Fibroblast of pulmonary artery (primary cell): ENCODE results near the gene TDRD9.

Experiments
- DNase-seq: peaks from one replicate; pipeline ENCODE4 v3.0.0-alpha.2; 2010; ENCODE audit warnings: low read depth
- H3K4me3 ChIP-seq: replicated peaks from 2 replicates; pipeline ENCODE4 v1.5.1; 2011; ENCODE audit warnings: low read depth, mild to moderate bottlenecking, control low read depth, low read length, moderate library complexity
- TF ChIP-seq, protein P1 (sequence below): IDR thresholded peaks from 2 replicates; pipeline ENCODE4 v1.5.1; 2011; ENCODE audit warnings: mild to moderate bottlenecking, control low read depth, low read length, inconsistent platforms; ENCODE audit errors: missing control alignments

Gene TDRD9

GRCh38 chr14:104016873-104017650, 88.8 kb downstream of the TDRD9 start:
- H3K4me3 ChIP-seq = no peak overlapping the region
- TF ChIP-seq, protein P1, sequence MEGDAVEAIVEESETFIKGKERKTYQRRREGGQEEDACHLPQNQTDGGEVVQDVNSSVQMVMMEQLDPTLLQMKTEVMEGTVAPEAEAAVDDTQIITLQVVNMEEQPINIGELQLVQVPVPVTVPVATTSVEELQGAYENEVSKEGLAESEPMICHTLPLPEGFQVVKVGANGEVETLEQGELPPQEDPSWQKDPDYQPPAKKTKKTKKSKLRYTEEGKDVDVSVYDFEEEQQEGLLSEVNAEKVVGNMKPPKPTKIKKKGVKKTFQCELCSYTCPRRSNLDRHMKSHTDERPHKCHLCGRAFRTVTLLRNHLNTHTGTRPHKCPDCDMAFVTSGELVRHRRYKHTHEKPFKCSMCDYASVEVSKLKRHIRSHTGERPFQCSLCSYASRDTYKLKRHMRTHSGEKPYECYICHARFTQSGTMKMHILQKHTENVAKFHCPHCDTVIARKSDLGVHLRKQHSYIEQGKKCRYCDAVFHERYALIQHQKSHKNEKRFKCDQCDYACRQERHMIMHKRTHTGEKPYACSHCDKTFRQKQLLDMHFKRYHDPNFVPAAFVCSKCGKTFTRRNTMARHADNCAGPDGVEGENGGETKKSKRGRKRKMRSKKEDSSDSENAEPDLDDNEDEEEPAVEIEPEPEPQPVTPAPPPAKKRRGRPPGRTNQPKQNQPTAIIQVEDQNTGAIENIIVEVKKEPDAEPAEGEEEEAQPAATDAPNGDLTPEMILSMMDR = no peak
- DNase-seq = no peak

GRCh38 chr14:104019029-104019428, 90.8 kb downstream of the TDRD9 start:
- H3K4me3 ChIP-seq = no peak overlapping the region
- no peak for DNase-seq
- TF ChIP-seq, protein P1 = no peak

DNA sequence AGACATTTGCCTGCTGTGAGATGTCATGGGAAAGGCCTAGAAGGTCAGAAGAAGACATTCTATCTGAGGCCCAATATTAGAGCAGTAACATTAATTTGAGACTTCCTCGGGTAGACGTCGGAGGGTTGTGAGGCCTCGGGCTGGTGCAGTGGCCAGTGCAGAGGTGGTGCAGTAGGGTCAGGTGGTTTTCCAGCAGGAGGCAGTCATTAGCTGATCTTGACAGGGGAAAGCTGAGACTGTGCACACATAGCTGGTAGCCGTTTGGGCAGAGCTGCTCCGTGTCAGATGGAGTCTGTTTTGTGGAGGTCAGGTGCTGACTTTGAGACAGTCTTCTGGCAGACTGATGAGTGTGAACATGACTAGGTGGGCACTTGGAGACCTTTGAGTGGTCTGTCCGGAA, 91.5 kb downstream of the TDRD9 start:
- no peak for DNase-seq

GRCh38 chr14:104020471-104020870, 92.2 kb downstream of the TDRD9 start:
- TF ChIP-seq, protein P1 = no peak
- no peak for DNase-seq
- no peak overlapping the region for H3K4me3 ChIP-seq

More for the DNA sequence above, 91.5 kb downstream of the TDRD9 start:
- no peak overlapping the region for H3K4me3 ChIP-seq
- TF ChIP-seq, protein P1 = no peak

DNA sequence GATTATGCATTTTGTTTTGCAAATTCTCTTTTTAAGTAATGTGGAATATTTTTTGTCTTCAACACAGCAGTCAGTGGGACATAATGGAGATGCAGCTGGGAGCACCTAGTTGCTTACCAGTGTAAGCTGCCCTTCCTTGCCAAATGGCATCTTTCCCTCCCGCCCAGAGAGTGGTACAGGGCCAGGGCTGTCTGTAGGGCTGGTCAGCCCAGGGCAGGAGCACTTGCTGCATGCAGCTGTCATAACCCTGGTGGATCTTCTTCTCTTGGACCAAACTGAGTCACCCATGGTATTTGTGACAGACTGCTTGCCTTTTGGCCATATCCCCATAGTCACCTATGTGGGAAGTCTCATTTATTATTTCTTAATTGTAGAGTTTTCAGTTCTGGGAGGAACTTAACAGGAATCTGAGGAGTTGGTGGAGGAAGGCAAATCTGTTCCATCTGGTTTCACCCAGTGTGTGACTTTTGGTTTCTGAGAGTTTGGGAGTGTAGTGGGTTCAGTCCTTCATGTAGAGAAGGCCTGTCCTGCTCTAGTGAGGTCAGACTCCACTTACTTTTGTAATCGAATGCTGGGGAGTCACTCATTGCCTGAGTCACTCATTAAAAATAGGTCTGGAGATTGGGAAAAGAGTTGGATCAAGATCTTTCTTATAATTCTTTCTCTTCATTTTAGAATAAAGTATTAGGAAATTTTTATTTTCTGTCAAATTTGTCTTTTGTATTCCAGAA, 95.2 kb downstream of the TDRD9 start:
- TF ChIP-seq, protein P1 = no peak
- no peak for DNase-seq
- H3K4me3 ChIP-seq = no peak overlapping the region

DNA sequence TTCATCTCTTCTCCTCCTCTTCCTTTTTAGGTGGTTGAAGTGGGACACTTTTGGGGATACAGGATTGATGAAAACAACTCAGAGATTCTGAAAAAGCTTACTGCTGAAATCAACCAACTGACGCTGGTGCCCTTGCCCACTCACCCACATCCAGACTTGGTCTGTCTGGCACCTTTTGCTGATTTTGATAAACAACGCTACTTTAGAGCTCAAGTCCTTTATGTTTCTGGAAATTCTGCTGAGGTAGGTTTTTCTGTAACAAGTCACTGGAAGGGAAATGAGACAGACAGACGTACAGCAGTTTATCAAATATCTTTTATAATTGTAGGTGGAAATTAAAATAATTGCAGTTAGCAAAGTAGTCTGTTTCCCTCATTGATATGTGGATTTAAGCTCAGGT, 97.3 kb downstream of the TDRD9 start:
- TF ChIP-seq, protein P1 = no peak
- DNase-seq = no peak

More for the DNA sequence above, 97.3 kb downstream of the TDRD9 start:
- no peak overlapping the region for H3K4me3 ChIP-seq
